Ascending aorta (tissue), 2 donors: ENCODE results near the gene RGPD4. TPM values are rescaled to one million over a fixed set of nuclear protein-coding genes. Genes with fewer than 3 reads are reported as not detected.
"Not testable (repeated sequence)": the region's sequence is repeated elsewhere in the genome, so short reads cannot be mapped to it uniquely, and the experiment has no call there.

Experiments used
- DNase-seq, 2 donors: peaks; one replicate each; pipeline ENCODE4 v3.0.0-alpha.2; 2019; ENCODE audit warnings: low spot score in 2 of 2
- H3K27ac ChIP-seq, 2 donors: fragments of 200-600 bp; sonication (generic); one replicate each; pipeline ENCODE4 v1.5.1; 2016 to 2017; ENCODE audit warnings: mild to moderate bottlenecking in 1 of 2
- H3K27me3 ChIP-seq: fragments of 200-600 bp; sonication (generic); one replicate; pipeline ENCODE4 v1.5.1; 2017
- H3K36me3 ChIP-seq, 2 donors: fragments of 200-600 bp; sonication (generic); one replicate each; pipeline ENCODE4 v1.5.1; 2016
- H3K4me1 ChIP-seq, 2 donors: fragments of 200-600 bp; sonication (generic); one replicate each; pipeline ENCODE4 v1.5.1; 2016 to 2017; ENCODE audit warnings: mild to moderate bottlenecking in 1 of 2
- H3K4me3 ChIP-seq, 2 donors: fragments of 200-600 bp; sonication (generic); one replicate each; pipeline ENCODE4 v1.5.1; 2016 to 2017; ENCODE audit warnings: mild to moderate bottlenecking in 1 of 2
- H3K9me3 ChIP-seq, 2 donors: fragments of 200-600 bp; sonication (generic); one replicate each; pipeline ENCODE4 v1.5.1; 2016
- intact Hi-C: fragments of 100-400 bp; cut with DNase I; formaldehyde crosslinking; loops from one replicate; pipeline ENCODE4 v1.15.1; 2023
- total RNA-seq: library from RNA; depleted of rRNA; stranded (reverse); fragments of >200 nt; gene quantifications from one replicate; pipeline ENCODE4 v1.1.0, GENCODE V29; 2016
- TF ChIP-seq, protein P1 (sequence below), 3 experiments: fragments of 200-600 bp in 2 of 3; fragments of 450-650 bp in 1 of 3; sonication (generic) in 2 of 3; IDR thresholded peaks; one replicate each; pipeline ENCODE4 v1.5.1; 2016 to 2019; ENCODE audit warnings: antibody characterized with exemption in 3 of 3, mild to moderate bottlenecking in 1 of 3, moderate library complexity in 1 of 3

RGPD4 gene
- total RNA-seq, 1 donor from 2014 or later: not detected

DNA sequence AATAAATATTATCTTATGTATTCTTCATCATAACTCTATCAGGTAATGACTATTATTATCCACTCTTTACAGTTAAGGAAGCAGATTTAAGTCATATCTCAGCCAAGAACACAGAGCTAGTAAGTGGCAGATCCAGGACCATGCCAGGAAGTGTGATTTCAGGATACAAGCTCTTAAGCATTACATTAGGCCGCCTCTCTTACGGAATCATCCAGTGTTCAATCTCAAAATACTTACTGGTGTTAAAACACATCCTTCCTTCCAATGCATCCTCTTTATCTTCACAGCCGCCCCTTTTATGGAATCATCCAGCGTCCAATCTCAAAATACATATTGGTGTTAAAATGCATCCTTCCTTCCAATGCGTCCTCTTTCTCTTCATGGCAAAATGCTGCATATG lies 14.7 kb upstream of the RGPD4 start:
- H3K4me1 ChIP-seq: peaks cover 0 to 7% of the 10 kb centered on the region in 2 donors
- no peak overlapping the region for H3K27ac ChIP-seq
- TF ChIP-seq, protein P1, sequence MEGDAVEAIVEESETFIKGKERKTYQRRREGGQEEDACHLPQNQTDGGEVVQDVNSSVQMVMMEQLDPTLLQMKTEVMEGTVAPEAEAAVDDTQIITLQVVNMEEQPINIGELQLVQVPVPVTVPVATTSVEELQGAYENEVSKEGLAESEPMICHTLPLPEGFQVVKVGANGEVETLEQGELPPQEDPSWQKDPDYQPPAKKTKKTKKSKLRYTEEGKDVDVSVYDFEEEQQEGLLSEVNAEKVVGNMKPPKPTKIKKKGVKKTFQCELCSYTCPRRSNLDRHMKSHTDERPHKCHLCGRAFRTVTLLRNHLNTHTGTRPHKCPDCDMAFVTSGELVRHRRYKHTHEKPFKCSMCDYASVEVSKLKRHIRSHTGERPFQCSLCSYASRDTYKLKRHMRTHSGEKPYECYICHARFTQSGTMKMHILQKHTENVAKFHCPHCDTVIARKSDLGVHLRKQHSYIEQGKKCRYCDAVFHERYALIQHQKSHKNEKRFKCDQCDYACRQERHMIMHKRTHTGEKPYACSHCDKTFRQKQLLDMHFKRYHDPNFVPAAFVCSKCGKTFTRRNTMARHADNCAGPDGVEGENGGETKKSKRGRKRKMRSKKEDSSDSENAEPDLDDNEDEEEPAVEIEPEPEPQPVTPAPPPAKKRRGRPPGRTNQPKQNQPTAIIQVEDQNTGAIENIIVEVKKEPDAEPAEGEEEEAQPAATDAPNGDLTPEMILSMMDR (IDR thresholded peaks at IDR 0.05): no peak
- H3K4me3 ChIP-seq: no peak overlapping the region
- no peaks in the 10 kb centered on the region for H3K27me3 ChIP-seq
- H3K9me3 ChIP-seq: no peaks in the 10 kb centered on the region
- no peak for DNase-seq
- no peaks in the 10 kb centered on the region for H3K36me3 ChIP-seq
- intact Hi-C loops: no loop called here

DNA sequence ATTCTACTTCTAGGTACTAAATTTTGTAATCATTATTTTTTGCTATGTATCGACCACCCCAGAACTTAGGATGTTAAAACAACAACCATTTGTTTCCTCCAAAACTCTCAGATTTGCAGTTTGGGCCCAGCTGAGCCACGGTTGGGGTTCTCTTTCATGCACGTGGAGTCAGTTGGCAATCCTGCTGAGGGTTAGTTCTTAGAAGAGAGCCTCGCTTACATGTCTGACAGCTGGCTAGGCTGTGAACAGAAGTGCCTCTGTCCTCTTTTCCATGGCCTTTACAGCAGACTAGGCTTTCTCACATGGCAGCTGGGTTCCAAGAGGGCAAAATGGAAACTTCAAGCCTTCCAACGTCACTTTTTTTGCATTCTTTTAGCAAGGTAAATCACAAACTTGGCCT lies 9.3 kb upstream of the RGPD4 start:
- intact Hi-C loops: no loop called here
- H3K9me3 ChIP-seq: no peaks in the 10 kb centered on the region
- no peak for DNase-seq
- H3K4me1 ChIP-seq: no peaks in the 10 kb centered on the region
- H3K27me3 ChIP-seq: no peaks in the 10 kb centered on the region
- no peaks in the 10 kb centered on the region for H3K36me3 ChIP-seq
- TF ChIP-seq, protein P1 (IDR thresholded peaks at IDR 0.05): no peak
- no peak overlapping the region for H3K4me3 ChIP-seq
- H3K27ac ChIP-seq: no peak overlapping the region

DNA sequence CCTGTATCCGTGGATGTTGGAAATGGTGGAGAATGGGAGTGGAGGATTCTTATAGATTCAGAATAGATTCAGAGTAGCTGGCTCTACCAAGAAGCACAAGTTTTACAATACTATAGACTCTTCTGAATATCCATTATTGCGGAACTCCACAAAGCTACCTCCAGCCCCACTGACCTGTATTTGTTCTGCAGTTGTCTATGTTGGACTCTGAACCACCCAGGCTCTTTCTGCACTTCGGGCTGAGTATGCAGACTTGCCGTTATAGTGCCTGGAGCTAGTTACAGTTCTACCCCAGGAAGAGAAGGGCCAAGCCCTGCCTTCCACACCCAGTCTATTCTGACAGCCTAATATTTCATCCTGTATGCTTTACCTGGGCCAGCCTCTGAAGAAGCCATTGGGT lies 4.4 kb upstream of the RGPD4 start:
- TF ChIP-seq, protein P1 (IDR thresholded peaks at IDR 0.05): no peak
- H3K27ac ChIP-seq: no peak overlapping the region
- no peaks in the 10 kb centered on the region for H3K27me3 ChIP-seq
- no peaks in the 10 kb centered on the region for H3K36me3 ChIP-seq
- intact Hi-C loops: no loop called here
- no peak overlapping the region for H3K4me3 ChIP-seq
- DNase-seq: no peak
- H3K9me3 ChIP-seq: no peaks in the 10 kb centered on the region
- no peaks in the 10 kb centered on the region for H3K4me1 ChIP-seq

DNA sequence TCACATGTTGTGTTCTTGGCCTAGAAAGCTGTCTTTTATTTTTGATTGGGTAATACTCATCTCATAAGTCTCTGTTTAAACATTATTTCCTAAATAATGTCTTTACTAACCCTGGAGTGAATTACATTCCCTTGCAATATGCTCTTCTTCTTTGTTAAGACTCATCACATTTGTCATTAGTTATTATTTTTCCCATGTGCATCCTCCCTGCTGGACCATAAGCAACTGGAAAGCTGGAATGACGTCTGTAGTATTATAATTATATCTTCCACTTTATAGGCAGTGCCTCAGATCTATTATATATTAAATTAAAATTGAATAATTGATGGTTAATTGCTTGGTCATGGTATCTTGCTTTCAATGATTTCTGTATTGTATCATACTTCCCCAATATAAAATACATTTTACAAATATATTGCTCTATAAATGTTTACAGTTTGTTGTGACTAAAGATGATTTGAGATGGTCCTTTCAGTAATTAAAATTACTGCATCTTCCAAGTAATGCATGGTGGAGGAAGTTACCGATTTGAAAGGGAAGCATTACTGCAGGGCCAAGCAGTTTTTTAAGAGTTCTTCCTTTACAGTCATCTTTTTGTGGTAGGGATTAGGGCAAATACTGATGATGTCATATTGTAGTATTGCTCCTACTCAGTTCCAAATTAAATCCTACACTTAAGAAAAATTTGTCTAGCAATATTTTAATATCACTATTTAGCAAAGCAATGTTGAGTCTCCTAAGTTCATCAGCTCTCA lies 2.1 kb upstream of the RGPD4 start:
- intact Hi-C loops: no loop called here
- Histone ChIP-seq H3K4me1 (no peaks in the 10 kb centered on the region), H3K9me3 (no peaks in the 10 kb centered on the region), H3K36me3 (no peaks in the 10 kb centered on the region), H3K4me3 (no peak overlapping the region), H3K27me3 (no peaks in the 10 kb centered on the region), H3K27ac (no peak overlapping the region)
- DNase-seq: no peak
- TF ChIP-seq, protein P1 (IDR thresholded peaks at IDR 0.05): no peak

DNA sequence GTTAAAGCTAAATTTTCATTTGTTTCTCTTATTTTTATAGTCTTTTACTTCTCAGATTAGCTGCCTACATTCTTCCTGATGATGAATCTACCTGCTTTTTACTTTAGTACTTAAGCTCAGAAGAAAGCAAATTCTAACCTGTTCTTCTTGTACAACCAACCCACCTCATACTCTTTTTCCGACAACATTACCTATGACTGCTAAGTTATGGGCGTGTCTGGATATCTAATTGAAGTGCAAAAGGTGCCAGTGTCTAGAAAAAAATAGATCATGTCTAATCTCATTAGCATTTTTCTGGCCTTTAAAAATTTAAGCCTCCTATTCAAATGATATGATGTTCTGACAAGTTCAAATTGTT lies 1.5 kb upstream of the RGPD4 start:
- Histone ChIP-seq H3K36me3 (no peaks in the 10 kb centered on the region), H3K4me3 (no peak overlapping the region), H3K4me1 (no peaks in the 10 kb centered on the region), H3K27ac (no peak overlapping the region), H3K27me3 (no peaks in the 10 kb centered on the region), H3K9me3 (no peaks in the 10 kb centered on the region)
- TF ChIP-seq, protein P1 (IDR thresholded peaks at IDR 0.05): no peak
- intact Hi-C loops: no loop called here
- no peak for DNase-seq

DNA sequence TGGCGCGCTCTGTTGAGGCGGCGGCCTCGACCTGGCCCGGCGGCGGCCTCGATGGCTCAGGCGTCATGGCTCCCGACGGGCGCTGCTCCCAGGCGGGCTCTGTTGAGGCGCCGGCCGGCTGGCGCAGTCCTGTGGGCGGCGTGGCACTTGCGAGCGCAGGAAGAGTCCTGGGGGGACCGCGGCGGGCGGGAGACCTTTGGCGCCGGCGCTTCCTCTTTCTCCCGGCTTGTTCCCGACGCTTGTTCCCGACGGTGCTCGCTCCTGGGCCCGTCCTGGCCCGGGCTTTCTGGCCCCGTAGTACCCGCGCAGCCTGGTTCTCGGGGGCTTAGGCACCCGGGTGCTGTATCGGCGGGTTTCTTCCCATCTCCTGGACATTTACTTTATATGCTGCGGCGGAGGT lies 2.8 kb downstream of the RGPD4 start:
- H3K4me1 ChIP-seq, H3K36me3 ChIP-seq: not testable (repeated sequence)

DNA sequence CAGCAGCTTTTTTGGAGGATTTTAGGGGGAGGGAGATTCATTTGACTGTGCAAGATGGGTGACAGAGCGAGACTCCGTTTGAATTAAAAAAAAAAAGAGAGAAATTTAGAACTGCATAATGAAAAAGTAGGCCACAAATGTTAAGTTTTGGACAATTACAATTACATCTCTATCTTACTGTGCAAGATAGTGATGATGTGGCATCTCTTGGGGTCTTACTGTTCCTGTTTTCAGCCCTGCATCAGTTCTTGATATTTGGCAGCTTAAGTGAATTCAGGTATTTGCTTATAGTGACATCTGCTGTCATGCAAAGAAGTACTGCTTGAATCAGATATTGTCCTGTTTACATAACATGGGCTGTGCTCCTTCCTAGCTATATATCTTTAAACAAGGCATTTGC lies 6.5 kb downstream of the RGPD4 start:
- H3K27me3 ChIP-seq, H3K4me1 ChIP-seq, H3K27ac ChIP-seq, H3K36me3 ChIP-seq, H3K9me3 ChIP-seq, intact Hi-C loops, DNase-seq, H3K4me3 ChIP-seq: not testable (repeated sequence)

More for the DNA sequence above, 2.8 kb downstream of the RGPD4 start:
- DNase-seq, H3K4me3 ChIP-seq, H3K9me3 ChIP-seq, H3K27me3 ChIP-seq, intact Hi-C loops, H3K27ac ChIP-seq: not testable (repeated sequence)

DNA sequence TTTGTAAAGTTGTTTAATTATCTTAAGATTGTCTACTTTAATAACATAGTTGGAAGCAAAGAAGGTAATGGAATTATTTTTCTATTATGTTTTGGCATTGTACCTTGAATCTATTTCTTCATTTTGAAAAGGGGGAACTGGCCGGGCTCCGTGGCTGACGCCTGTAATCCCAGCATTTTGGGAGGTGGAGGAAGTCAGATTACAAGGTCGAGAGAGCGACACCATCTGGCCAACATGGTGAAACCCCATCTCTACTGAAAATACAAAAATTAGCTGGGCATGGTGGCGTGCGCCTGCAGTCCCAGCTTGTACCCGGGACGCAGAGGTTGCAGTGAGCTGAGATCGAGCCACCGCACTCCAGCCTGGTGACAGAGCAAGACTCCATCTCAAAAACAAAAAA lies 6.9 kb downstream of the RGPD4 start:
- H3K36me3 ChIP-seq, H3K27ac ChIP-seq, DNase-seq, H3K27me3 ChIP-seq, H3K9me3 ChIP-seq, H3K4me1 ChIP-seq, intact Hi-C loops, H3K4me3 ChIP-seq: not testable (repeated sequence)

DNA sequence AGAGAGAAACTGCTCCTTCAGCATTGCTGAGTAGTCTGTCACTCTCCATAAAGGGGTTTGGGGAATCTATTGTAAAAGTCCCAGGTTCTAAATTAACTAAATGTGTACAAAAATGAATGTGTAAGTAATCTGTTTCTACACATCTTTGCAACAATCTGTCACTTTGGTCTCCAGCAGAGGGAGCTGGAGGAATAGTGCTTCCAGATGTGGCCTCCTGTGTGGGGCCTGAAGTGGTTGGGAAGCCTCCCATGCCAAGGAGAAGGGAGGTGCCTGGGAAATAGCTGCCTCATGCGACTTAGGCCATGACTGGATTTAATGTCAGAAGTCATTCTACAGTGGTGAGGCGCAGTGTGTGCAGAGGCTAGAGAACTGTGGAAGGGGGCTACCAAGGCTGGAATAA lies 89.4 kb downstream of the RGPD4 start:
- H3K4me3 ChIP-seq, H3K9me3 ChIP-seq, intact Hi-C loops, DNase-seq, H3K4me1 ChIP-seq, H3K36me3 ChIP-seq, H3K27me3 ChIP-seq, H3K27ac ChIP-seq: not testable (repeated sequence)
